CD4-positive, CD25-positive, alpha-beta regulatory T cell (primary cell): ENCODE measurements around the gene OXA1L. TPM values are rescaled to one million over a fixed set of nuclear protein-coding genes. Genes with fewer than 3 reads are reported as not detected.
"Not testable (repeated sequence)": the region's sequence is repeated elsewhere in the genome, so short reads cannot be mapped to it uniquely, and the experiment has no call there.

Source experiments
- ATAC-seq, 2 donors: fragments of 150-1000 bp; cut with Tn5 transposase; one replicate each; pipeline ENCODE4 v1.10.0; 2021; ENCODE audit warnings: low read depth in 2 of 2, moderate number of reproducible peaks in 2 of 2, moderate library complexity in 1 of 2
- DNase-seq, 3 donors: peaks; one replicate each; pipeline versions ENCODE4 v3.0.0 to v3.0.0-alpha.2; 2012 to 2022; ENCODE audit warnings: mixed read lengths in 1 of 3
- H3K27ac ChIP-seq: one replicate; pipeline ENCODE4 v1.7.0; 2013; ENCODE audit warnings: mild to moderate bottlenecking, low read length; ENCODE audit not compliant: insufficient read depth, poor library complexity, severe bottlenecking
- H3K27me3 ChIP-seq: one replicate; pipeline ENCODE4 v1.7.0; 2013; ENCODE audit warnings: low read length; ENCODE audit not compliant: control insufficient read depth, insufficient read depth
- H3K36me3 ChIP-seq: one replicate; pipeline ENCODE4 v1.7.0; 2013; ENCODE audit warnings: mild to moderate bottlenecking, low read length, moderate library complexity; ENCODE audit not compliant: control insufficient read depth, insufficient read depth
- H3K4me1 ChIP-seq: 2 replicates; pipeline ENCODE4 v1.7.0; 2013; ENCODE audit warnings: mild to moderate bottlenecking, low read length; ENCODE audit not compliant: insufficient read depth, control insufficient read depth, poor library complexity, severe bottlenecking
- H3K4me3 ChIP-seq: one replicate; pipeline ENCODE4 v1.7.0; 2013; ENCODE audit warnings: low read depth, mild to moderate bottlenecking, low read length, moderate library complexity
- H3K9me3 ChIP-seq, 2 experiments: 1 replicate in 1 of 2; 2 replicates in 1 of 2; pipeline ENCODE4 v1.7.0; 2013; ENCODE audit warnings: low read length in 2 of 2, mild to moderate bottlenecking in 1 of 2, moderate library complexity in 1 of 2; ENCODE audit not compliant: control insufficient read depth in 2 of 2
- H3K27ac Mint-ChIP-seq, 3 donors: one replicate each; pipeline ENCODE4 v1.8.0; 2020 to 2022; ENCODE audit warnings: mild to moderate bottlenecking in 3 of 3, mixed read lengths in 3 of 3, moderate library complexity in 2 of 3
- H3K27me3 Mint-ChIP-seq: one replicate; pipeline ENCODE4 v1.8.0; 2022; ENCODE audit warnings: mild to moderate bottlenecking, mixed read lengths
- H3K36me3 Mint-ChIP-seq: one replicate; pipeline ENCODE4 v1.8.0; 2020; ENCODE audit warnings: mixed read lengths
- H3K4me1 Mint-ChIP-seq, 4 donors: one replicate each; pipeline ENCODE4 v1.8.0; 2020 to 2022; ENCODE audit warnings: mixed read lengths in 4 of 4, mild to moderate bottlenecking in 1 of 4
- H3K4me3 Mint-ChIP-seq, 4 donors: one replicate each; pipeline ENCODE4 v1.8.0; 2020 to 2022; ENCODE audit warnings: mild to moderate bottlenecking in 4 of 4, mixed read lengths in 4 of 4, moderate library complexity in 3 of 4
- H3K9me3 Mint-ChIP-seq, 7 donors: one replicate each; pipeline ENCODE4 v1.8.0; 2020 to 2022; ENCODE audit warnings: mixed read lengths in 7 of 7, mild to moderate bottlenecking in 3 of 7, moderate library complexity in 2 of 7
- polyA plus RNA-seq, 4 donors: library from polyadenylated mRNA; unstranded; fragments of 300-500 nt; fragmentation: Illumina TruSeq; gene quantifications; one replicate each; pipeline ENCODE4 v1.2.3, GENCODE V29; 2021
- total RNA-seq: library from RNA; stranded (reverse); gene quantifications from one replicate; pipeline ENCODE4 v1.2.3, GENCODE V29; 2022

Gene OXA1L
- total and polyA plus RNA-seq, 5 donors from 2014 or later = 62.6 to 155 (median 83.2) TPM

DNA sequence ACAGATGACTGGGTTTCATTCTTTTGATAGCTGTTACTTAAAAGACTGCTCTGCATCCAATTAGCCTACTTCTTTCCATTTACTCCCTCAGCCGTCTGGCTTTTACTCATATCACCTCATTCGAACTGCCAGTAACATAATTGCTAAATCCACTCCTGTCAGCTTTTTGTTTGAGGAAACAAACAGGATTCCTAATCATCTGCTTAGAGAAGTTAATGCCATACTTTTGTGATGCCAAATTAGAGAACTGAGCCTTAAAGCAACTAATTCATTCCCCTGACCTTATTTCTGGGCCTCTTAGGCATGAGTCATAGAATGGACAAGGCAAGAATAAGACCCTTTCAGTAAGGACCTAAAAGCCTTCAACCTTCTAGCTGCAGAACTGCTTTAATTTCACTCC lies 2.9 kb downstream of the OXA1L start:
- no peaks in the 10 kb centered on the region for H3K27me3 ChIP-seq
- DNase-seq (no peak), ATAC-seq (no peak)
- Mint-ChIP-seq H3K4me1 (peaks cover 16 to 38% (median 29%) of the 10 kb centered on the region in 4 donors), H3K36me3 (peaks cover 45% of the 10 kb centered on the region), H3K4me3 (peak overlapping the region in 3 of 4 donors; percentile 40 to 93 (median 52)), H3K27me3 (no peaks in the 10 kb centered on the region), H3K27ac (peak overlapping the region in 1 of 3 donors; percentile 74), H3K9me3 (peaks cover 0 to 3% (median 0%) of the 10 kb centered on the region in 7 donors)
- peaks cover 23% of the 10 kb centered on the region for H3K4me1 ChIP-seq
- peaks cover 52% of the 10 kb centered on the region for H3K36me3 ChIP-seq
- no peak overlapping the region for H3K27ac ChIP-seq
- H3K9me3 ChIP-seq = no peaks in the 10 kb centered on the region
- H3K4me3 ChIP-seq = no peak overlapping the region

DNA sequence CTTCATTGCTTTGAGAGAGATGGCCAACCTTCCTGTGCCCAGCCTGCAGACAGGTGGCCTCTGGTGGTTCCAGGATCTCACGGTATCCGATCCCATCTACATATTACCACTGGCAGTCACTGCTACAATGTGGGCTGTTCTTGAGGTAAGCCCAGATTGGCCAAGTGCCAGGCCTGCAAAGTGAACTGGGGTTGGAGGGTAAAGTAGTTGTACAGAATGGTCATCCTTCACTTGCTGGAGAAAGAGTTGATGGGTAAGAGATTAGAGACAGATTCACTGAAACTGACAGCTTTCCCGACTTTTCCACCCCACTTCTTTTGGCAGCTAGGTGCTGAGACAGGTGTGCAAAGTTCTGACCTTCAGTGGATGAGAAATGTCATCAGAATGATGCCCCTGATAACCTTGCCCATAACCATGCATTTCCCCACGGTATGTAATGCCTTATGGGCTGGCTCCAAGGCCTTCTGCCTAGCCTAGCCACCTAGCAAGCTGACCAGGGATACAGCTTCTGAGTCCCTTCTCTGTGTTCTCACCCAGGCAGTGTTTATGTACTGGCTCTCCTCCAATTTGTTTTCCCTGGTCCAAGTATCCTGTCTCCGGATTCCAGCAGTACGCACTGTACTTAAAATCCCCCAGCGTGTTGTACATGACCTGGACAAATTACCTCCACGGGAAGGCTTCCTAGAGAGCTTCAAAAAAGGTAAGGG lies 4.1 kb downstream of the OXA1L start:
- no peak for DNase-seq
- no peak overlapping the region for H3K4me3 ChIP-seq
- no peak for ATAC-seq
- peaks cover 53% of the 10 kb centered on the region for H3K36me3 ChIP-seq
- H3K4me1 ChIP-seq = peaks cover 23% of the 10 kb centered on the region
- peak overlapping the region in 1 of 3 donors; percentile 29 for H3K27ac Mint-ChIP-seq
- H3K36me3 Mint-ChIP-seq = peaks cover 54% of the 10 kb centered on the region
- H3K27ac ChIP-seq = no peak overlapping the region
- H3K9me3 ChIP-seq = no peaks in the 10 kb centered on the region
- H3K4me1 Mint-ChIP-seq = peaks cover 16 to 32% (median 29%) of the 10 kb centered on the region in 4 donors
- H3K27me3 ChIP-seq = no peaks in the 10 kb centered on the region
- peaks cover 0 to 3% (median 0%) of the 10 kb centered on the region in 7 donors for H3K9me3 Mint-ChIP-seq
- peak overlapping the region in 1 of 4 donors; percentile 30 for H3K4me3 Mint-ChIP-seq
- H3K27me3 Mint-ChIP-seq = no peaks in the 10 kb centered on the region

GRCh38 chr14:22772725-22773124 lies 6.2 kb downstream of the OXA1L start:
- Histone ChIP-seq H3K4me1 (peaks cover 9% of the 10 kb centered on the region), H3K4me3 (no peak overlapping the region), H3K27me3 (no peaks in the 10 kb centered on the region), H3K36me3 (peaks cover 53% of the 10 kb centered on the region), H3K27ac (no peak overlapping the region), H3K9me3 (no peaks in the 10 kb centered on the region)
- peaks cover 6 to 20% (median 17%) of the 10 kb centered on the region in 4 donors for H3K4me1 Mint-ChIP-seq
- H3K27ac Mint-ChIP-seq = no peak overlapping the region
- H3K27me3 Mint-ChIP-seq = no peaks in the 10 kb centered on the region
- no peak overlapping the region for H3K4me3 Mint-ChIP-seq
- no peak for ATAC-seq
- DNase-seq = no peak
- peaks cover 51% of the 10 kb centered on the region for H3K36me3 Mint-ChIP-seq
- no peaks in the 10 kb centered on the region for H3K9me3 Mint-ChIP-seq

- no peaks in the 10 kb centered on the region for H3K9me3 Mint-ChIP-seq
- H3K36me3 Mint-ChIP-seq = peaks cover 48% of the 10 kb centered on the region
- H3K27ac Mint-ChIP-seq = peak overlapping the region in 2 of 3 donors; percentile 67 to 77
- Histone ChIP-seq H3K27ac (no peak overlapping the region), H3K4me3 (no peak overlapping the region), H3K4me1 (peaks cover 2% of the 10 kb centered on the region), H3K27me3 (no peaks in the 10 kb centered on the region), H3K36me3 (peaks cover 52% of the 10 kb centered on the region), H3K9me3 (no peaks in the 10 kb centered on the region)
- ATAC-seq (no peak), DNase-seq (no peak)
- peaks cover 6 to 13% (median 10%) of the 10 kb centered on the region in 4 donors for H3K4me1 Mint-ChIP-seq
- no peak overlapping the region for H3K4me3 Mint-ChIP-seq
- no peaks in the 10 kb centered on the region for H3K27me3 Mint-ChIP-seq
Measured at GRCh38 chr14:22773162-22774010, 6.9 kb downstream of the OXA1L start.

DNA sequence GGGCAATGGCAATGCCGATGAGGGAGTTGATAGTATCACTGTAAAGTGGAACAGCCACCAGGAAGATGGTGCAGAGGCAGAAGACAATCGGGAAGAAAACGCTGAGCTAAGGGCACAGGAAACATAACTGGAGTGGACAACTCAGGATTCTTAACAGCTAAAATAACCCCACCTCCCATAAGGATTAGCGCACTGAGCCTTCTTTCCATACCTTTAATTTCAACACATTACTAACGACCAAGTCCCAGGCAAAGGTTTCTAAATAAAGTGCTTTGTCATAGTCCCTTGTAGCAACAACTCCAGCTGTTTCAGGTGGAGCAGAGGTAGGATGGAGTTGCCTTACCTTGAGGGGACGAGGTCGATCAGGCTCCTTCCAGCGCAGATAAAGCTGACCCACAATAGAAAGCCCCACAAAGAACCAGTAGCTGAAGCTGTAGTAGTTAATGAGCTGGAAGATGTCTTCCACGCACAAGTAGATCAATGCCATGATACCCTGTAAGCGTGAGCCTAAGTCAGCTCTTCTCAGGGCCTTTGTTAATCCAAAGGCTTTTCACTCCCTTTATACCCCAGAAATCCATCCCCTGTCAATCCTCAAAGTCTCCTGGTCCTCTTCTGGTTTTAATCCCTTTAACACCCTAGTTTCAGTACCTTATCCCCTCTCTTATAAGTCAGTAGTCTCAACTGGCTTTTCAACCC lies 7.7 kb downstream of the OXA1L start:
- peak overlapping the region in 2 of 3 donors; percentile 67 to 77 for H3K27ac Mint-ChIP-seq
- Histone ChIP-seq H3K4me1 (no peaks in the 10 kb centered on the region), H3K27ac (no peak overlapping the region), H3K36me3 (peaks cover 48% of the 10 kb centered on the region), H3K27me3 (no peaks in the 10 kb centered on the region), H3K9me3 (no peaks in the 10 kb centered on the region), H3K4me3 (no peak overlapping the region)
- H3K27me3 Mint-ChIP-seq = no peaks in the 10 kb centered on the region
- no peak for DNase-seq
- peaks cover 46% of the 10 kb centered on the region for H3K36me3 Mint-ChIP-seq
- H3K4me1 Mint-ChIP-seq = peaks cover 2 to 8% (median 5%) of the 10 kb centered on the region in 4 donors
- H3K9me3 Mint-ChIP-seq = no peaks in the 10 kb centered on the region
- no peak for ATAC-seq
- peak overlapping the region in 1 of 4 donors; percentile 34 for H3K4me3 Mint-ChIP-seq

- H3K27ac Mint-ChIP-seq = no peak overlapping the region
- DNase-seq = no peak
- peaks cover 25% of the 10 kb centered on the region for H3K36me3 Mint-ChIP-seq
- Histone ChIP-seq H3K27ac (no peak overlapping the region), H3K4me1 (no peaks in the 10 kb centered on the region), H3K36me3 (peaks cover 28% of the 10 kb centered on the region), H3K27me3 (no peaks in the 10 kb centered on the region), H3K9me3 (no peaks in the 10 kb centered on the region), H3K4me3 (no peak overlapping the region)
- H3K4me1 Mint-ChIP-seq = no peaks in the 10 kb centered on the region
- no peak for ATAC-seq
- H3K4me3 Mint-ChIP-seq = no peak overlapping the region
- H3K27me3 Mint-ChIP-seq = no peaks in the 10 kb centered on the region
- no peaks in the 10 kb centered on the region for H3K9me3 Mint-ChIP-seq
Measured at GRCh38 chr14:22776215-22776614, 9.7 kb downstream of the OXA1L start.

DNA sequence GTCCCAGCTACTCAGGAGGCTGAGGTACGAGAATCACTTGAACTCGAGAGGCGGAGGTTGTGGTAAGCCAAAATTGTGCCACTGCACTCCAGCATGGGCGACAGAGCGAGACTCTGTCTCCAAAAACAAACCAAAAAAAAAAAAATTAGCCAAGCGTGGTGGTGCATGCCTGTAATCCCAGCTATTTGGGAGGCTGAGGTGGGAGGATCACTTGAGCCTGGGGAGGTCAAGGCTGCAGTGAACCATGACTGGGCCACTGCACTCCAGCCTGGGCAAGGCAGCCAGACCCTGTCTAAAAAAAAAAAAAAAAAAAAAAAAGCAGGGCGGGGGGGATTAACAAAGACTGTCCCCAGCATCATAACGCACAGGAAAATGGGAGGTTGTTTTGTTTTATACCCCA lies 10.4 kb downstream of the OXA1L start:
- not testable (repeated sequence) for DNase-seq, H3K4me3 ChIP-seq, H3K4me1 ChIP-seq, H3K27ac Mint-ChIP-seq, ATAC-seq, H3K4me1 Mint-ChIP-seq, H3K4me3 Mint-ChIP-seq, H3K27me3 Mint-ChIP-seq, H3K9me3 ChIP-seq, H3K27ac ChIP-seq, H3K27me3 ChIP-seq, H3K9me3 Mint-ChIP-seq
- peaks cover 19% of the 10 kb centered on the region for H3K36me3 Mint-ChIP-seq
- H3K36me3 ChIP-seq = peaks cover 21% of the 10 kb centered on the region
